Stomach (tissue), 4 donors: ENCODE data around the gene OR6Q1.

Experiments used
- CTCF ChIP-seq, 7 experiments: fragments of 450-650 bp in 4 of 7; fragments of 200-600 bp in 3 of 7; sonication (generic) in 3 of 7; IDR thresholded peaks; one replicate each; pipeline ENCODE4 v1.5.1; 2016 to 2019; ENCODE audit warnings: antibody characterized with exemption in 7 of 7, control low read depth in 2 of 7, mild to moderate bottlenecking in 1 of 7
- EP300 ChIP-seq: sonication (generic); formaldehyde crosslinking; IDR thresholded peaks from one replicate; pipeline ENCODE4 v1.6.1; 2017; ENCODE audit warnings: antibody characterized with exemption
- POLR2A ChIP-seq, 4 donors: fragments of 450-650 bp; IDR thresholded peaks; one replicate each; pipeline ENCODE4 v1.6.1; 2016; ENCODE audit warnings: antibody characterized with exemption in 4 of 4, control low read depth in 2 of 4, mild to moderate bottlenecking in 1 of 4, moderate library complexity in 1 of 4
- POLR2AphosphoS5 ChIP-seq, 3 donors: sonication (generic); formaldehyde crosslinking; IDR thresholded peaks; one replicate each; pipeline ENCODE4 v1.6.1; 2016; ENCODE audit warnings: antibody characterized with exemption in 3 of 3

GRCh38 chr11:58003036-58003435 lies 27.7 kb upstream of the OR6Q1 start:
- TF ChIP-seq CTCF (IDR thresholded peaks at IDR 0.05): no peak
- TF ChIP-seq EP300: no peak
- no peak for TF ChIP-seq POLR2AphosphoS5 (IDR thresholded peaks at IDR 0.05)
- no peak for TF ChIP-seq POLR2A (IDR thresholded peaks at IDR 0.05)
